GM23338 (cell line): ENCODE measurements around the gene GOLT1B. TPM values are rescaled to one million over a fixed set of nuclear protein-coding genes. Genes with fewer than 3 reads are reported as not detected.

Source experiments
- ATAC-seq: fragments of 200-7000 bp; cut with Tn5 transposase; 3 replicates; pipeline ENCODE4 v1.9.1; 2020
- DNase-seq: peaks from one replicate; pipeline ENCODE4 v3.0.0-alpha.2; 2015; ENCODE audit warnings: low spot score
- H2AFZ ChIP-seq: fragments of 200-600 bp; sonication (generic); 2 replicates; pipeline ENCODE4 v1.8.0; 2016; ENCODE audit warnings: antibody characterized with exemption, mild to moderate bottlenecking, moderate library complexity
- H3F3A ChIP-seq: fragments of 200-600 bp; sonication (generic); replicated peaks from 2 replicates; pipeline ENCODE4 v1.8.0; 2017; ENCODE audit warnings: antibody characterized with exemption, mixed run types, low read depth
- H3K27ac ChIP-seq: fragments of 200-600 bp; sonication (generic); 2 replicates; pipeline ENCODE4 v1.6.1; 2016; ENCODE audit warnings: low read depth
- H3K27me3 ChIP-seq: fragments of 200-600 bp; sonication (generic); 2 replicates; pipeline ENCODE4 v1.8.0; 2016; ENCODE audit warnings: mild to moderate bottlenecking, mixed run types, moderate library complexity; ENCODE audit not compliant: insufficient read depth
- H3K36me3 ChIP-seq: fragments of 200-600 bp; sonication (generic); 2 replicates; pipeline ENCODE4 v1.8.0; 2016; ENCODE audit warnings: mild to moderate bottlenecking; ENCODE audit not compliant: insufficient read depth
- H3K4me1 ChIP-seq: fragments of 200-600 bp; sonication (generic); 2 replicates; pipeline ENCODE4 v1.8.0; 2016; ENCODE audit warnings: mild to moderate bottlenecking, moderate library complexity; ENCODE audit not compliant: insufficient read depth
- H3K4me2 ChIP-seq: fragments of 200-600 bp; sonication (generic); 2 replicates; pipeline ENCODE4 v1.7.1; 2017; ENCODE audit warnings: mixed run types
- H3K4me3 ChIP-seq: fragments of 200-600 bp; sonication (generic); 2 replicates; pipeline ENCODE4 v1.6.1; 2016; ENCODE audit warnings: mixed run types
- H3K79me2 ChIP-seq: fragments of 200-600 bp; sonication (generic); replicated peaks from 2 replicates; pipeline ENCODE4 v1.8.0; 2017; ENCODE audit warnings: mild to moderate bottlenecking; ENCODE audit not compliant: insufficient read depth
- H3K9me2 ChIP-seq: fragments of 200-600 bp; sonication (generic); 2 replicates; pipeline ENCODE4 v1.8.0; 2017; ENCODE audit not compliant: insufficient read depth
- H4K20me1 ChIP-seq: fragments of 200-600 bp; sonication (generic); replicated peaks from 2 replicates; pipeline ENCODE4 v1.8.0; 2017; ENCODE audit warnings: mild to moderate bottlenecking; ENCODE audit not compliant: insufficient read depth
- H3K27ac Mint-ChIP-seq: 2 replicates; pipeline ENCODE4 v1.8.0; 2020; ENCODE audit warnings: inconsistent platforms, mild to moderate bottlenecking, moderate library complexity, mixed read lengths
- H3K27me3 Mint-ChIP-seq: 3 replicates; pipeline ENCODE4 v1.8.0; 2022; ENCODE audit warnings: low read depth, mild to moderate bottlenecking, moderate library complexity, mixed read lengths, inconsistent platforms; ENCODE audit not compliant: insufficient read depth, poor library complexity
- H3K36me3 Mint-ChIP-seq: 3 replicates; pipeline ENCODE4 v1.8.0; 2021; ENCODE audit warnings: low read depth, mild to moderate bottlenecking, inconsistent platforms, moderate library complexity, mixed read lengths
- H3K4me1 Mint-ChIP-seq: 3 replicates; pipeline ENCODE4 v1.8.0; 2020; ENCODE audit warnings: mild to moderate bottlenecking, inconsistent platforms, mixed read lengths
- H3K4me3 Mint-ChIP-seq: 3 replicates; pipeline ENCODE4 v1.8.0; 2021; ENCODE audit warnings: moderate library complexity, mild to moderate bottlenecking, inconsistent platforms, mixed read lengths
- H3K9me3 Mint-ChIP-seq: 3 replicates; pipeline ENCODE4 v1.8.0; 2020; ENCODE audit warnings: moderate library complexity, mild to moderate bottlenecking, inconsistent platforms, mixed read lengths
- CREB1 ChIP-seq: fragments of 250-450 bp; sonication (Bioruptor Pico); IDR thresholded peaks from 2 replicates; pipeline ENCODE4 v1.5.0; 2020; ENCODE audit warnings: low read depth, mild to moderate bottlenecking, moderate library complexity
- EZH2 ChIP-seq: fragments of 200-600 bp; sonication (generic); IDR thresholded peaks from one replicate; pipeline ENCODE4 v1.8.0; 2017; ENCODE audit warnings: antibody characterized with exemption, mild to moderate bottlenecking, low read depth; ENCODE audit not compliant: unreplicated experiment
- EZH2phosphoT487 ChIP-seq: fragments of 200-600 bp; sonication (generic); IDR thresholded peaks from one replicate; pipeline ENCODE4 v1.8.1; 2018; ENCODE audit warnings: antibody characterized with exemption; ENCODE audit not compliant: unreplicated experiment
- JUNB ChIP-seq: IDR thresholded peaks from one replicate; pipeline ENCODE4 v1.6.1; 2016; ENCODE audit warnings: antibody characterized with exemption; ENCODE audit not compliant: unreplicated experiment
- NANOG ChIP-seq: IDR thresholded peaks from 2 replicates; pipeline ENCODE4 v1.6.1; 2016; ENCODE audit warnings: antibody characterized with exemption, borderline replicate concordance
- POLR2AphosphoS5 ChIP-seq: IDR thresholded peaks from 2 replicates; pipeline ENCODE4 v1.6.1; 2016; ENCODE audit warnings: antibody characterized with exemption, low read depth
- STAT1 ChIP-seq: IDR thresholded peaks from one replicate; pipeline ENCODE4 v1.6.1; 2016; ENCODE audit warnings: antibody characterized with exemption; ENCODE audit not compliant: unreplicated experiment
- ZNF114 ChIP-seq: fragments of 250-450 bp; sonication (Bioruptor Pico); IDR thresholded peaks from 2 replicates; pipeline ENCODE4 v1.5.0; 2020; ENCODE audit warnings: mild to moderate bottlenecking, moderate library complexity
- ZNF331 ChIP-seq: fragments of 250-450 bp; sonication (Bioruptor Pico); IDR thresholded peaks from 2 replicates; pipeline ENCODE4 v1.5.0; 2020; ENCODE audit warnings: low read depth, mild to moderate bottlenecking, moderate library complexity
- polyA plus RNA-seq: library from polyadenylated mRNA; unstranded; fragments of >200 nt; fragmentation: Nextera tagmentation; extraction: Ambion mirVana; gene quantifications from 2 replicates; pipeline ENCODE4 v1.2.1, GENCODE V29; 2016
- total RNA-seq: library from RNA; depleted of rRNA; stranded (reverse); fragments of >200 nt; shearing (Covaris generic); gene quantifications from 2 replicates; pipeline ENCODE4 v1.2.3, GENCODE V29; 2014
- TF ChIP-seq, protein P1 (sequence below): IDR thresholded peaks from 2 replicates; pipeline ENCODE4 v1.6.1; 2016; ENCODE audit warnings: antibody characterized with exemption
- TF ChIP-seq, protein P2 (sequence below): fragments of 250-450 bp; sonication (Bioruptor Pico); IDR thresholded peaks from 2 replicates; pipeline ENCODE4 v1.5.0; 2020; ENCODE audit warnings: mild to moderate bottlenecking, moderate library complexity
- TF ChIP-seq, protein P3 (sequence below): IDR thresholded peaks from one replicate; pipeline ENCODE4 v1.6.1; 2018; ENCODE audit warnings: antibody characterized with exemption; ENCODE audit not compliant: unreplicated experiment
- TF ChIP-seq, protein P4 (sequence below), 2 experiments: fragments of 200-600 bp in 1 of 2; sonication (generic) in 1 of 2; conservative IDR thresholded peaks; 2 replicates each; pipeline versions ENCODE4 v1.5.1 to v1.6.1; 2016 to 2017; ENCODE audit warnings: antibody characterized with exemption in 2 of 2, low read depth in 2 of 2, mild to moderate bottlenecking in 2 of 2, moderate library complexity in 1 of 2

Gene GOLT1B
- total and polyA plus RNA-seq, 2 experiments from 2014 or later: 24.3 to 41.7 TPM

DNA sequence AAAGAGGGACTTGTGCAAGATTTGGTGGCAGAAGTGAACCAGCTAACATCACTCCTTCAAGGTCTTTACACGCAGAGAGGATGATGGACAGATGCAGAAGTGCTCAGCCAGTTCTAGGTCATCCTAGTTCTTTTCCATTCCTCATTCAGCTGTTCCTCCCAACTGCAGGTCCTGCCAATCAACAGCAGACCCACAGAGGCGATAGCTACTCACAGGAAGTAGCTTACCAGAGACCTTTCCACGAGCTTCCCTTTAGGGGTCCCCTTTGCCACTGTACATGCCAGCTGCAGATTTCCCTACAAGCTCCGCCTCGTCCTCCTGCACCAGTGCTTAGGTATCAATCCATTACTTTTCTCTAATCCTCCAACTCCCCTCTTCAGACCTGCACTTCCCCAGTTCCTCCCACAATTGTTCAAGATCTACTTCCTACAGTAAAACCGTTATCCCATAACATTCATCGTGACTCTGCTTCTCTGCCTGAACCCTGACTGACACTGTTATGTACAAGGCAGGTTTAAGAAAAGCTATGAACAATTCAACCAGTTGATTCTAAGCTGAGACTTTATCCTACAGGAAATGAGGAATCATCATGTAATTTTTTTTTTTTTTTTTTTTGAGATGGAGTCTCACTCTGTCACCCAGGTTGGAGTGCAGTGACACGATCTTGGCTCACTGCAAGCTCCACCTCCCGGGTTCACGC is 22.7 kb upstream of the GOLT1B start:
- Histone ChIP-seq H3K79me2 (no peaks in the 10 kb centered on the region), H3K4me3 (no peak overlapping the region), H3K4me1 (no peaks in the 10 kb centered on the region), H3K4me2 (no peak overlapping the region), H2AFZ (no peak overlapping the region), H3K27ac (no peak overlapping the region), H3F3A (no peaks in the 10 kb centered on the region), H3K27me3 (no peaks in the 10 kb centered on the region), H4K20me1 (no peaks in the 10 kb centered on the region), H3K9me2 (no peaks in the 10 kb centered on the region), H3K36me3 (no peaks in the 10 kb centered on the region)
- no peak overlapping the region for H3K4me3 Mint-ChIP-seq
- ATAC-seq (no peak), DNase-seq (no peak)
- no peaks in the 10 kb centered on the region for H3K27me3 Mint-ChIP-seq
- H3K27ac Mint-ChIP-seq: no peak overlapping the region
- no peaks in the 10 kb centered on the region for H3K4me1 Mint-ChIP-seq
- TF ChIP-seq, protein P1, sequence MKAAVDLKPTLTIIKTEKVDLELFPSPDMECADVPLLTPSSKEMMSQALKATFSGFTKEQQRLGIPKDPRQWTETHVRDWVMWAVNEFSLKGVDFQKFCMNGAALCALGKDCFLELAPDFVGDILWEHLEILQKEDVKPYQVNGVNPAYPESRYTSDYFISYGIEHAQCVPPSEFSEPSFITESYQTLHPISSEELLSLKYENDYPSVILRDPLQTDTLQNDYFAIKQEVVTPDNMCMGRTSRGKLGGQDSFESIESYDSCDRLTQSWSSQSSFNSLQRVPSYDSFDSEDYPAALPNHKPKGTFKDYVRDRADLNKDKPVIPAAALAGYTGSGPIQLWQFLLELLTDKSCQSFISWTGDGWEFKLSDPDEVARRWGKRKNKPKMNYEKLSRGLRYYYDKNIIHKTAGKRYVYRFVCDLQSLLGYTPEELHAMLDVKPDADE: no peak
- TF ChIP-seq, protein P2, sequence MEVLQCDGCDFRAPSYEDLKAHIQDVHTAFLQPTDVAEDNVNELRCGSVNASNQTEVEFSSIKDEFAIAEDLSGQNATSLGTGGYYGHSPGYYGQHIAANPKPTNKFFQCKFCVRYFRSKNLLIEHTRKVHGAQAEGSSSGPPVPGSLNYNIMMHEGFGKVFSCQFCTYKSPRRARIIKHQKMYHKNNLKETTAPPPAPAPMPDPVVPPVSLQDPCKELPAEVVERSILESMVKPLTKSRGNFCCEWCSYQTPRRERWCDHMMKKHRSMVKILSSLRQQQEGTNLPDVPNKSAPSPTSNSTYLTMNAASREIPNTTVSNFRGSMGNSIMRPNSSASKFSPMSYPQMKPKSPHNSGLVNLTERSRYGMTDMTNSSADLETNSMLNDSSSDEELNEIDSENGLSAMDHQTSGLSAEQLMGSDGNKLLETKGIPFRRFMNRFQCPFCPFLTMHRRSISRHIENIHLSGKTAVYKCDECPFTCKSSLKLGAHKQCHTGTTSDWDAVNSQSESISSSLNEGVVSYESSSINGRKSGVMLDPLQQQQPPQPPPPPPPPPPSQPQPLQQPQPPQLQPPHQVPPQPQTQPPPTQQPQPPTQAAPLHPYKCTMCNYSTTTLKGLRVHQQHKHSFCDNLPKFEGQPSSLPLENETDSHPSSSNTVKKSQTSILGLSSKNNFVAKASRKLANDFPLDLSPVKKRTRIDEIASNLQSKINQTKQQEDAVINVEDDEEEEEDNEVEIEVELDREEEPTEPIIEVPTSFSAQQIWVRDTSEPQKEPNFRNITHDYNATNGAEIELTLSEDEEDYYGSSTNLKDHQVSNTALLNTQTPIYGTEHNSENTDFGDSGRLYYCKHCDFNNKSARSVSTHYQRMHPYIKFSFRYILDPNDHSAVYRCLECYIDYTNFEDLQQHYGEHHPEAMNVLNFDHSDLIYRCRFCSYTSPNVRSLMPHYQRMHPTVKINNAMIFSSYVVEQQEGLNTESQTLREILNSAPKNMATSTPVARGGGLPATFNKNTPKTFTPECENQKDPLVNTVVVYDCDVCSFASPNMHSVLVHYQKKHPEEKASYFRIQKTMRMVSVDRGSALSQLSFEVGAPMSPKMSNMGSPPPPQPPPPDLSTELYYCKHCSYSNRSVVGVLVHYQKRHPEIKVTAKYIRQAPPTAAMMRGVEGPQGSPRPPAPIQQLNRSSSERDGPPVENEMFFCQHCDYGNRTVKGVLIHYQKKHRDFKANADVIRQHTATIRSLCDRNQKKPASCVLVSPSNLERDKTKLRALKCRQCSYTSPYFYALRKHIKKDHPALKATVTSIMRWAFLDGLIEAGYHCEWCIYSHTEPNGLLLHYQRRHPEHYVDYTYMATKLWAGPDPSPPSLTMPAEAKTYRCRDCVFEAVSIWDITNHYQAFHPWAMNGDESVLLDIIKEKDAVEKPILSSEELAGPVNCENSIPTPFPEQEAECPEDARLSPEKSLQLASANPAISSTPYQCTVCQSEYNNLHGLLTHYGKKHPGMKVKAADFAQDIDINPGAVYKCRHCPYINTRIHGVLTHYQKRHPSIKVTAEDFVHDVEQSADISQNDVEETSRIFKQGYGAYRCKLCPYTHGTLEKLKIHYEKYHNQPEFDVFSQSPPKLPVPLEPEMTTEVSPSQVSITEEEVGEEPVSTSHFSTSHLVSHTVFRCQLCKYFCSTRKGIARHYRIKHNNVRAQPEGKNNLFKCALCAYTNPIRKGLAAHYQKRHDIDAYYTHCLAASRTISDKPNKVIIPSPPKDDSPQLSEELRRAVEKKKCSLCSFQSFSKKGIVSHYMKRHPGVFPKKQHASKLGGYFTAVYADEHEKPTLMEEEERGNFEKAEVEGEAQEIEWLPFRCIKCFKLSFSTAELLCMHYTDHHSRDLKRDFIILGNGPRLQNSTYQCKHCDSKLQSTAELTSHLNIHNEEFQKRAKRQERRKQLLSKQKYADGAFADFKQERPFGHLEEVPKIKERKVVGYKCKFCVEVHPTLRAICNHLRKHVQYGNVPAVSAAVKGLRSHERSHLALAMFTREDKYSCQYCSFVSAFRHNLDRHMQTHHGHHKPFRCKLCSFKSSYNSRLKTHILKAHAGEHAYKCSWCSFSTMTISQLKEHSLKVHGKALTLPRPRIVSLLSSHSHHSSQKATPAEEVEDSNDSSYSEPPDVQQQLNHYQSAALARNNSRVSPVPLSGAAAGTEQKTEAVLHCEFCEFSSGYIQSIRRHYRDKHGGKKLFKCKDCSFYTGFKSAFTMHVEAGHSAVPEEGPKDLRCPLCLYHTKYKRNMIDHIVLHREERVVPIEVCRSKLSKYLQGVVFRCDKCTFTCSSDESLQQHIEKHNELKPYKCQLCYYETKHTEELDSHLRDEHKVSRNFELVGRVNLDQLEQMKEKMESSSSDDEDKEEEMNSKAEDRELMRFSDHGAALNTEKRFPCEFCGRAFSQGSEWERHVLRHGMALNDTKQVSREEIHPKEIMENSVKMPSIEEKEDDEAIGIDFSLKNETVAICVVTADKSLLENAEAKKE (CRISPR knock-in tag): no peak
- TF ChIP-seq, protein P3, sequence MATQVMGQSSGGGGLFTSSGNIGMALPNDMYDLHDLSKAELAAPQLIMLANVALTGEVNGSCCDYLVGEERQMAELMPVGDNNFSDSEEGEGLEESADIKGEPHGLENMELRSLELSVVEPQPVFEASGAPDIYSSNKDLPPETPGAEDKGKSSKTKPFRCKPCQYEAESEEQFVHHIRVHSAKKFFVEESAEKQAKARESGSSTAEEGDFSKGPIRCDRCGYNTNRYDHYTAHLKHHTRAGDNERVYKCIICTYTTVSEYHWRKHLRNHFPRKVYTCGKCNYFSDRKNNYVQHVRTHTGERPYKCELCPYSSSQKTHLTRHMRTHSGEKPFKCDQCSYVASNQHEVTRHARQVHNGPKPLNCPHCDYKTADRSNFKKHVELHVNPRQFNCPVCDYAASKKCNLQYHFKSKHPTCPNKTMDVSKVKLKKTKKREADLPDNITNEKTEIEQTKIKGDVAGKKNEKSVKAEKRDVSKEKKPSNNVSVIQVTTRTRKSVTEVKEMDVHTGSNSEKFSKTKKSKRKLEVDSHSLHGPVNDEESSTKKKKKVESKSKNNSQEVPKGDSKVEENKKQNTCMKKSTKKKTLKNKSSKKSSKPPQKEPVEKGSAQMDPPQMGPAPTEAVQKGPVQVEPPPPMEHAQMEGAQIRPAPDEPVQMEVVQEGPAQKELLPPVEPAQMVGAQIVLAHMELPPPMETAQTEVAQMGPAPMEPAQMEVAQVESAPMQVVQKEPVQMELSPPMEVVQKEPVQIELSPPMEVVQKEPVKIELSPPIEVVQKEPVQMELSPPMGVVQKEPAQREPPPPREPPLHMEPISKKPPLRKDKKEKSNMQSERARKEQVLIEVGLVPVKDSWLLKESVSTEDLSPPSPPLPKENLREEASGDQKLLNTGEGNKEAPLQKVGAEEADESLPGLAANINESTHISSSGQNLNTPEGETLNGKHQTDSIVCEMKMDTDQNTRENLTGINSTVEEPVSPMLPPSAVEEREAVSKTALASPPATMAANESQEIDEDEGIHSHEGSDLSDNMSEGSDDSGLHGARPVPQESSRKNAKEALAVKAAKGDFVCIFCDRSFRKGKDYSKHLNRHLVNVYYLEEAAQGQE: no peak
- TF ChIP-seq STAT1: no peak
- no peak for TF ChIP-seq NANOG
- no peak for TF ChIP-seq POLR2AphosphoS5
- TF ChIP-seq EZH2: no peak
- TF ChIP-seq, protein P4, sequence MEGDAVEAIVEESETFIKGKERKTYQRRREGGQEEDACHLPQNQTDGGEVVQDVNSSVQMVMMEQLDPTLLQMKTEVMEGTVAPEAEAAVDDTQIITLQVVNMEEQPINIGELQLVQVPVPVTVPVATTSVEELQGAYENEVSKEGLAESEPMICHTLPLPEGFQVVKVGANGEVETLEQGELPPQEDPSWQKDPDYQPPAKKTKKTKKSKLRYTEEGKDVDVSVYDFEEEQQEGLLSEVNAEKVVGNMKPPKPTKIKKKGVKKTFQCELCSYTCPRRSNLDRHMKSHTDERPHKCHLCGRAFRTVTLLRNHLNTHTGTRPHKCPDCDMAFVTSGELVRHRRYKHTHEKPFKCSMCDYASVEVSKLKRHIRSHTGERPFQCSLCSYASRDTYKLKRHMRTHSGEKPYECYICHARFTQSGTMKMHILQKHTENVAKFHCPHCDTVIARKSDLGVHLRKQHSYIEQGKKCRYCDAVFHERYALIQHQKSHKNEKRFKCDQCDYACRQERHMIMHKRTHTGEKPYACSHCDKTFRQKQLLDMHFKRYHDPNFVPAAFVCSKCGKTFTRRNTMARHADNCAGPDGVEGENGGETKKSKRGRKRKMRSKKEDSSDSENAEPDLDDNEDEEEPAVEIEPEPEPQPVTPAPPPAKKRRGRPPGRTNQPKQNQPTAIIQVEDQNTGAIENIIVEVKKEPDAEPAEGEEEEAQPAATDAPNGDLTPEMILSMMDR (conservative IDR thresholded peaks at IDR 0.05; ENCODE audit: low read depth in 2 of 2): no peak
- no peak for TF ChIP-seq CREB1
- no peak for TF ChIP-seq ZNF114 (CRISPR knock-in tag)
- no peak for TF ChIP-seq EZH2phosphoT487
- TF ChIP-seq JUNB: no peak
- no peak for TF ChIP-seq ZNF331 (CRISPR knock-in tag)
- no peaks in the 10 kb centered on the region for H3K9me3 Mint-ChIP-seq
- H3K36me3 Mint-ChIP-seq: peaks cover 5% of the 10 kb centered on the region; the same call in 2 of the 3 replicates
